ENCODE data around the gene ETV6.
"Not testable (repeated sequence)": the region's sequence is repeated elsewhere in the genome, so short reads cannot be mapped to it uniquely, and the experiment has no call there.

ETV6 gene

GRCh38 chr12:11672256-11673191, 23.1 kb downstream of the ETV6 start:
- FAIRE-seq: no peak

GRCh38 chr12:11673666-11674461, 24.4 kb downstream of the ETV6 start:
- FAIRE-seq: no peak

- no peak for FAIRE-seq
Measured at GRCh38 chr12:11674894-11675390, 25.5 kb downstream of the ETV6 start.

- FAIRE-seq: no peak
Measured at GRCh38 chr12:11676052-11676451, 26.6 kb downstream of the ETV6 start.

GRCh38 chr12:11677093-11677492, 27.6 kb downstream of the ETV6 start:
- no peak for FAIRE-seq

GRCh38 chr12:11677752-11678151, 28.3 kb downstream of the ETV6 start:
- FAIRE-seq: no peak

GRCh38 chr12:11678781-11679180, 29.3 kb downstream of the ETV6 start:
- no peak for FAIRE-seq

- no peak for FAIRE-seq
Measured at GRCh38 chr12:11681207-11681606, 31.7 kb downstream of the ETV6 start.

- not testable (repeated sequence) for FAIRE-seq
Measured at GRCh38 chr12:11681695-11682094, 32.2 kb downstream of the ETV6 start.

GRCh38 chr12:11684393-11684792, 34.9 kb downstream of the ETV6 start:
- FAIRE-seq: no peak

GRCh38 chr12:11684811-11685210, 35.3 kb downstream of the ETV6 start:
- FAIRE-seq: no peak

GRCh38 chr12:11685316-11685715, 35.8 kb downstream of the ETV6 start:
- no peak for FAIRE-seq

- FAIRE-seq: no peak
Measured at GRCh38 chr12:11685716-11686115, 36.2 kb downstream of the ETV6 start.

GRCh38 chr12:11686120-11686519, 36.6 kb downstream of the ETV6 start:
- no peak for FAIRE-seq

- FAIRE-seq: no peak
Measured at GRCh38 chr12:11687528-11687927, 38.1 kb downstream of the ETV6 start.

- FAIRE-seq: no peak
Measured at GRCh38 chr12:11688379-11688778, 38.9 kb downstream of the ETV6 start.

GRCh38 chr12:11688831-11689230, 39.4 kb downstream of the ETV6 start:
- no peak for FAIRE-seq

GRCh38 chr12:11689591-11690186, 40.2 kb downstream of the ETV6 start:
- FAIRE-seq: no peak

GRCh38 chr12:11693067-11693466, 43.6 kb downstream of the ETV6 start:
- no peak for FAIRE-seq

- no peak for FAIRE-seq
Measured at GRCh38 chr12:11693601-11694000, 44.1 kb downstream of the ETV6 start.

GRCh38 chr12:11694528-11694927, 45.1 kb downstream of the ETV6 start:
- no peak for FAIRE-seq

- no peak for FAIRE-seq
Measured at GRCh38 chr12:11695321-11695720, 45.8 kb downstream of the ETV6 start.

GRCh38 chr12:11696084-11696483, 46.6 kb downstream of the ETV6 start:
- FAIRE-seq: no peak

All from G401.6 (cell line).